GM20000 (cell line): Measurements from ENCODE around the gene MAP3K4.

Source experiments
- DNase-seq: peaks from one replicate; pipeline ENCODE4 v3.0.0; 2012; ENCODE audit warnings: low spot score
- TF ChIP-seq, protein P1 (sequence below): IDR thresholded peaks from 2 replicates; pipeline ENCODE4 v1.5.1; 2012; ENCODE audit warnings: mild to moderate bottlenecking, control low read depth; ENCODE audit errors: extremely low read depth, missing control alignments

The MAP3K4 gene

DNA sequence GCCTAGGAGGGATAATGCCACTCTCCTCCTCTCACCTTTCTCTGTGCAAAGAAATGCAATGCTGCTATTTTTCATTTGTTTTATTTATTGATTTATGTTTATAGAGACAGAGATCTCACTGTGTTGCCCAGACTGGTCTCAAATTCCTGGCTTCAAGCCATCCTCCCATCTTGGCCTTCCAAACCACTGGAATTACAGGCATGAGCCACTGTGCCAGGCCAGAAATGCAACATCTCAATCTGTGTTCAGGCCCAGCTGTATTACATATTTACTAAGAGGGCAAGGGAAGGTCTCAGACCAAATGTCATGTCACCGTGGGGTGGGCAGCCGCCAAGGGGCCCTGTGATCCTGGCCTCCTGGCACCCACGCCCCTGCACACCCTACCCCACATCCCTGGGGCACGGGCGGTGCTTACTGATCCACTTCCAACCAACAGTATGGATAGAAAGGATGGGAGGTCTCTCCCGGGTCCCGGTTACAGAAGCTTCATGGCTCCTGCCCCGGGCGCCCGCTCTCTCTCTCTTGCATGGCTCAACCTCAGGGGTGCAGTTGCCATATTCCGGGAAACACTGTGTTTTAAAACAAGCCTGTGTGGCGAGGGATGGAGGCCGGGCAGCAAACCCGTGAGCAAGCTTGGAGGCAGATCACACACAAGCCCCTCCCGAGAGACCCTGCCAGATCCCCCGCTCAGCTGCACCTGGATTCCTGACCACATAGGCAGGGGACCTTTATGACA is 170.5 kb downstream of the MAP3K4 start:
- DNase-seq = no peak
- TF ChIP-seq, protein P1, sequence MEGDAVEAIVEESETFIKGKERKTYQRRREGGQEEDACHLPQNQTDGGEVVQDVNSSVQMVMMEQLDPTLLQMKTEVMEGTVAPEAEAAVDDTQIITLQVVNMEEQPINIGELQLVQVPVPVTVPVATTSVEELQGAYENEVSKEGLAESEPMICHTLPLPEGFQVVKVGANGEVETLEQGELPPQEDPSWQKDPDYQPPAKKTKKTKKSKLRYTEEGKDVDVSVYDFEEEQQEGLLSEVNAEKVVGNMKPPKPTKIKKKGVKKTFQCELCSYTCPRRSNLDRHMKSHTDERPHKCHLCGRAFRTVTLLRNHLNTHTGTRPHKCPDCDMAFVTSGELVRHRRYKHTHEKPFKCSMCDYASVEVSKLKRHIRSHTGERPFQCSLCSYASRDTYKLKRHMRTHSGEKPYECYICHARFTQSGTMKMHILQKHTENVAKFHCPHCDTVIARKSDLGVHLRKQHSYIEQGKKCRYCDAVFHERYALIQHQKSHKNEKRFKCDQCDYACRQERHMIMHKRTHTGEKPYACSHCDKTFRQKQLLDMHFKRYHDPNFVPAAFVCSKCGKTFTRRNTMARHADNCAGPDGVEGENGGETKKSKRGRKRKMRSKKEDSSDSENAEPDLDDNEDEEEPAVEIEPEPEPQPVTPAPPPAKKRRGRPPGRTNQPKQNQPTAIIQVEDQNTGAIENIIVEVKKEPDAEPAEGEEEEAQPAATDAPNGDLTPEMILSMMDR = no peak

DNA sequence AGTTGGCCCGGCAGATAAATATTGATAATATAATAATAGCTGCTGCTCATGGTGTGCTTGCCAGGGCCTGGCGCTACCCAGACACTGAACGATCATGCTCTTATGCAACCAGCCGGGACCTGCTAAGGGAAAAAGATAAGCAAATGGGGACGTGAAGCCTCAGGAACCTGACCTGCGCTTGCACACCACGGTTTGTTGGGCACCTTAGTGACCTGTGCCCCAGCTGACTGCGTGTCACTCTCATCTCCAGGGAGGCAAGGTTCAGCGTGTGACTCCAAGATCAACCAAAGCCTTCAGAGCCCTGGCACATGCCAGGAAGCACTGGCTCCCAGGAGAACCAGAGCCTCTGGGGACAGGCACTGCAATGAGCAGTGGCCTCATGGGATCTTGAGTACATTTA is 171.2 kb downstream of the MAP3K4 start:
- no peak for DNase-seq
- TF ChIP-seq, protein P1 = no peak

DNA sequence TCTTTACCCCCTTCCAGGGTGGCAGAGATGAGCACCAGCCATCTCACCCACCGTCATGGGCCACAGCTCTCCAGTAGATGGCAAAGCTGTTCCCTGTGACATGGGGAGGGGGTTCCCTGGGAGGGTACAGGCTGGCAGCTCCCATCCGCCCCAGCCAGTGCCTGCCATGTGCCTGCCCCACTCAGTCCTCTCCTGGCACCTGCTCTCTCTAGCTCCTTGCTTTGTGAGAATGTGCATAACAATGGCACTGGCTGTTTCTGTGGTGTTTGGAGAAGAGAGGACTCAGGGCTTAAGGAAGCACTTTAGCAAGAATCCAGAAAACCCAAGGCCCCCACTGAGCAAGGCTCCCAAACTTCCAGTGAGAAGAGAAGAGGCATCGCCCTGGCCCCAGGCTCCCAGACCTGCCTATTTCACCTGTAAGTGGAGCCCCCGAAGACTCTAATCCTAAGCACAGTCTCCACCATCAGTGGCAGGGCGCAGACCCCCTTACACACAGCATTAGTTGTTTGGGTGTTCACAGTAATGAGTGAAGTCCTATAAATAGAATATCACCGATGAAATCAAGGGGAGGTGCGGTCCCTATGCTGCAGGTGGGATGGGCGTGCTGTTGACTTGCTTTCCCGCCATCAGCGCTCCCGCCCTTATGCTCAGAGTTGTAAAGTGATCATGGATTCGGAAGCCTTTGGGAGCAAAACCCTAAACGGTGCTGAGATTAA is 172.1 kb downstream of the MAP3K4 start:
- no peak for DNase-seq
- TF ChIP-seq, protein P1 = no peak

DNA sequence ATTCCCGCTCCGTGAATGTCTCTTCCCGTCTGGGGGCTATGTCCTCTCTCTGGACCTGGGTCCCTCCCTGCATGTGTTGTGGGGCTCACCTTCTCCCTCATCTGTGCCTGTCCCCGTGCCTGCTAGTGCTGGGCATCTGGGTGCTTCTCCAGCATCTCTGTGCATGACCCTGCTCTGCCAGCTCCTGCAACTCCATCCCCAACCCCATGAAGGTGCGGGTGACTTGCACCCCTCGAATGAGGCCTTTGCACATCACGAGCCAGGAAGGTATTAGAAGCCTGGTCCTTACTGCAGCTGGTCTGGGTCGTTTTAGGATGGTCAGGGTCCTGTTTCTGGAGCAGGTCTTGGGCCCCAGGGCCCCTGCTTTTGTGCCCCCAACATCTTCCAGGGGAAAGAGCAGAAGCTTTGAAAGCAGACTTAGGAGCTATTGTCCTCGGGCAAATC is 172.6 kb downstream of the MAP3K4 start:
- TF ChIP-seq, protein P1 = no peak
- no peak for DNase-seq

DNA sequence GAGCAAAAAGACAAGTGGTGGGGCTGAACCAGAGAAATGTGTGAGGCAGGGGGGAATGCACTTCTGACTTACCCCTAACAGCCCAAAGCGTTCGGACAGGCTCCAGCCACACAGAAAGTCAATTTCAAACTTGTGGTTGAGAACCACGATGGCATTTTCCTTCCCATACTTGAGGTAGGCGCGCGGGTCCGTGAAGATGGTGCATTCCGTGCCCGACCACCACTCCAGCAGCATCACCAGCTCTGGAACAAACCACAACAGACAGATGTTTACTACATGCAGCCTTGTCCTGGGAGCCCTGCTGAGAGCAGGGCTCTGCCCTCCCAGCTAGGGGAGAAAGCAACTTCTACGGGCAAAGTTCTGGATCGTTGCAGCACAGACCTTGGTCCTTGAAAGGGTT is 174.6 kb downstream of the MAP3K4 start:
- no peak for DNase-seq
- TF ChIP-seq, protein P1 = no peak

DNA sequence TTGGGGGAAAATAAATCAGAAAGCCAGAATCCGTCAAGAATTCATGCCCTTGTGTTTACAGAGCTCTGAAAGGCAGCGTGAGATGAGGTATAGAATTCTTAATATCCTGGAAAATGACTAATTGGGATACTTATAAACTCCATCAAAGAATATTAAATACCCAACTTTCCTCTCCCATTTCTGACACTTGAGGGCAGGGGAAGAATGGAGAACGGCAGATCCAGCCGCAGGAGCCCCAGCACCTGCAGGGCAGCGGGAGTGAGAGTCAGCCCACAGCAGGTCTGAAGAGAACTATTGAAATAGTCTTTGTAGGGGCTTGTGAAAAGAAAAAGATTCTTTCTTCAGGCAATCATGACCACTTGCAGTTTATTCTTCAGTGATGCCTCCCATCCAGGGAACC is 175.1 kb downstream of the MAP3K4 start:
- DNase-seq = no peak
- TF ChIP-seq, protein P1 = no peak
